ENCODE data around the gene LGR5.

The LGR5 gene

DNA sequence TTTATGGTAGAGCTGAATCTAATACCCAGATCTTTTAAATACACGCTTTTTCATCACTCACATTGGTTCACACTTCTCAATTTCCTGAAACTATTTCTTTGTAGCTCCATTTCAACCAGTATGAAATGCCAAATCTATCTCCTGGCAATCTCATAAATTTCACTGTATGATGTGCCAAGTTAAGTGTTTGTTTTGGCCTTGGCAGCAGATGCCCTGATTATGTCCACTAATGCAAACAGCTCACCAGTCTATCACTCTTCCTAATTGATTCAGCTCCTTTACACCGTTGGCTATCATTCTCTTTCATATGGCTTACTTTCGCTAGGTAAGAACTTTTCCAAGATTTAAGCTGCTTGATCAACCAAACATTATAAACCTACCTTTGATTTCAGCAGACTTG lies 165.4 kb downstream of the LGR5 start:
- DNase-seq = no peak

DNA sequence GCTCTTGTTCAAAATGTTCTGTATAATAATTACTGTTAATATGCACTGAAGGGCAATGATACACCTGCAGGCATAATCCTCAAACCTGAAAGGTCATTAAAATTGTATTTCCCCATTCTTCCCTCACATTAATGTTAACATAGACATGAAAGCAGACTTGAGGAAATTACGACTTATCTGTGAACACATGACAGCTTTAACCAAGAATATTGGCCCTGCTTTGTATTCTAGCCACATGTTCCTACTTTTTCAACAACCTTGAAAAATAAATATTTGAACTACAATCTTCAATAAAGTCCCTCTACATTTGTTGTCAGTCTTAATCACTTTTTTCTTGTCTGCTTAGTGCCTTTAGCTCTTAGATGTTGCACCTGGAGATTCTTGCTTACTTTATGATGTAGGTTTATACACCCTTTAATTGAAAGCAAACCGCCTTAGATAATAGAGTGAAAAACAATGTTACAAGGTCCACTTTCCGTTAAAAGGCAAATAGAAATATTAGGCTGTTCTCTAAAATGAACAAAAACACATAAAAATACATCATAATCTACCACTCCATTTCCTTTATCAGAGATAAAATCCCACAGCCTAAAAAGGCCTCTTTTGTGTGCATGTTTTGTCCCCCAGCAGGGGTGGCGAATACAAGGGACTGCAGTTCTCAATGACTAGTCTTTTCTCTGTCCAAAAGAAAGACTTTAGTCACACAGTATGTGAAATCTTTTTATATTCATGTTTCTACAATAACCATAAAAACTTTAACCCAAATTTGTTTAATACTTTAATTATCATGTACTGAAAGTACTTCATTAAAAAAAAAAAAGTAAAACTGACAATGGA lies 168.1 kb downstream of the LGR5 start:
- DNase-seq = no peak

DNA sequence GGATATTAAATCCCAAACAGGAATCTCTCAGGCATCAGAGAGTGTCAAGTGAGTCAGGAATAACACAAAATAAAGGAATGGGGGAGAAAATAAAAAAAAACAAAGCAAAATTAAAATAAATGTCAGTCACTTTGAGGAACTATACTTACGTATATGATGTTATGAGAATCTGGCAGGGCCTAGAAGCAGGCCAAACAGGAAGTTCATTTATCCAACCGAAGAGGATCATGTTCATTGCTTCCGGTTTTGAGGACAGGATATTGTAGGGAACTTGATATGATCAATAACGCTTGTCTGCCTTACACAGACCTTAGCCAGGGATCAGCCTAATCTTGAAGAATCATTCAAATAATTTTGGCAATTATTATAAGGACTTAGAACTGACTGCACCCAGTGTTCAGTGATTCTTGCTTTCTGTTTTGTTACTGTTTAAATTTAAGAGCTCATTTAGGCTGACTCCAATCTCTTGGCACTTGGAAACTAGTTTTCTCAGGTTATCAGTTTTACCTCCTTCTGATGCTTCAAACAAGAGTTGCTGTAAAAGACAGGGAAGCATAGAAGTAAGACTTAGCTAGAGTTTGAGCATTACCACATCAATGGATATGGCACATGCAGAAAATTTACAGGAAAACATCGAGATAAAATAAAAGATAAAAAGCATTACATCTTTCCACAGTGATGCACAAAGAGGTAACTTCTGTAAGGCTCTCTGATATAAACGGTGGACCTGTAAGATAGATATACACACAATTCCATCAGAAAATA lies 170.6 kb downstream of the LGR5 start:
- DNase-seq = no peak

DNA sequence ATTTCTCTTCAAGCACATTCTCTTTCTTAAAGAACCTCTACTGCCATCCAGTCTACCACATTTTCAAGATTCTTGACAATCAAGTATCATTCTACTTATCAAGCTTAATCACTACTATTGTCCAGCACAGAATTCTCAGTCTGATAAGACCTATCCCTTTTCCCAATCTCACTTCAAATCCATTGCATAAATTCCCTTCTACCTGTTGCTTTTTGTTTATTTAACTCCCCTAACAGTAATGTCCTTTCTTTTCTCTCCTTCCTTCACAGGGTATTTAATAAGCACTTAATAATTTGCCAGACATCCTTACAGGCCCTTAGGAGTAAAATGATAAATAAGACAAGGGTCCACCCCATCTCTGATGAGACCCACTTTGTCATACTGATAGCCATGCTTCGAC lies 182.3 kb downstream of the LGR5 start:
- no peak for DNase-seq

GRCh38 chr12:71625476-71625875 lies 185.9 kb downstream of the LGR5 start:
- DNase-seq = no peak

- no peak for DNase-seq
Observed at GRCh38 chr12:71626098-71626497, 186.5 kb downstream of the LGR5 start.

- DNase-seq = no peak
Observed at GRCh38 chr12:71626768-71627167, 187.2 kb downstream of the LGR5 start.

DNA sequence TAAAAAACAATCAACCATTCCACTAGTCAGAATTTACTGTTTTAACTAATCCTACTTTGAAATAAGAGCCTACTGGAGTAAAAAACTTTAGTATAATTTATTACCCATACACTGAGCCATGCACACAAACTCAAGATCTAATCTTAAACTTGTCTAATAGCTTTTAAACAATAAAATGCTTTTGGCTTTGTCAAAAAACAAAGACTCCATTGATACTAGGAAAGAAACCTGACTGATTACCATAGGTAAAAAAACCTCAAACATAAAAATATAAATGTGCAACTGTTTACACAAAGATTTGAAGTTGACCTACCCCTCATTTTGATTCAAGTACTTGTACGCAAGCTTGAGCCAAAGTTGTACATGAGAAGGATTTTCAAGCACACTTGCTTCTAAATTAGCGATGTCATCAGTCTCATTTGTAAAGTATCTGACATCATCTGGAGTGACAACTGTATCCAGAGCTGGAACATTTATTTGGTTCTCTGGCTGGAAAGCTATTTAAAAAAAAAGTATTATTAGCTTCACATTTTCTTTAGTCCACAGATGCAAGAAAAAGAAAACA lies 187.9 kb downstream of the LGR5 start:
- no peak for DNase-seq
